ENCODE measurements around the gene CDC42EP5.
"Not testable (repeated sequence)": the region's sequence is repeated elsewhere in the genome, so short reads cannot be mapped to it uniquely, and the experiment has no call there.

CDC42EP5 gene

GRCh38 chr19:54489341-54489740 is 16.2 kb upstream of the CDC42EP5 start:
- no peak for DNase-seq

DNA sequence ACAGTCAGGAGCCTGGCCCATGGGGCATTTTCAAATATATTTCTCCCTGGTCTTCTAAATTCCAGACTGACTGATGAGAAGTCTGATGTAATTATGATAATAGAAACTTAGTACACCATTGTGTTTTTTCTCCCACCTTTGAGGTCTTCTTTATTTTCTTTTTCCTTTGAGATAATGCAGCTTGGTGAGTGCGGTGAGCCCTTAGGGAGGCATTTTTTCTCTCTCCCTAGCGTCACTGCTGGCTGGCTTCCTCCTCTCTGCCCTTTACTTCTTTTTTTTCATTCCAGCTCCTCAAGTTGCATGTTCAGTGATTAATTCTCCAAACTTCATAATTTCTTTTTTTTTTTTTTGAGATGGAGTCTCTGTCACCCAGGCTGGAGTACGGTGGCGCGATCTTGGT is 12.8 kb upstream of the CDC42EP5 start:
- no peak for DNase-seq

- DNase-seq, result no peak
These were observed 11.4 kb upstream of the CDC42EP5 start for GRCh38 chr19:54484451-54484850.

DNA sequence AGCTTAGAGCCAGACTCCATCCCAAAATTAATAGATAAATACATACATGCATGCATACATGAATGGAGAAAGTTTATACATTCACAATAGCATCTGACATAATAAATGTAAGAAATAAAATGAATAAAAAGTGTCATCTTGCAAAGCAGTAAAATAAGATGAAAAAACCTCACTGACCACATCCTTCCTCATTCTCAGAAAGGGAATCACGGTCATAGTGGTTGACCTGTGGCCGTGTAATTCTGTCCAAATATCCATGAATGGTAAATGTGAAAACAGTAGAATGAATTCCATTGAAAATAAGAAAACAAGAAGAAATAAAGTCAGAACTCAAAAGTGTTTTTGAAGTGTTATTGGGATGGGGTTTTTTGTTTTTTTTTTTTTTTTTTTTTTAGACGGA is 9.8 kb upstream of the CDC42EP5 start:
- no peak for DNase-seq

GRCh38 chr19:54481326-54481930 is 8.3 kb upstream of the CDC42EP5 start:
- DNase-seq, result peak in 4 of 6 experiments; percentile 16 to 59 (median 36)

DNA sequence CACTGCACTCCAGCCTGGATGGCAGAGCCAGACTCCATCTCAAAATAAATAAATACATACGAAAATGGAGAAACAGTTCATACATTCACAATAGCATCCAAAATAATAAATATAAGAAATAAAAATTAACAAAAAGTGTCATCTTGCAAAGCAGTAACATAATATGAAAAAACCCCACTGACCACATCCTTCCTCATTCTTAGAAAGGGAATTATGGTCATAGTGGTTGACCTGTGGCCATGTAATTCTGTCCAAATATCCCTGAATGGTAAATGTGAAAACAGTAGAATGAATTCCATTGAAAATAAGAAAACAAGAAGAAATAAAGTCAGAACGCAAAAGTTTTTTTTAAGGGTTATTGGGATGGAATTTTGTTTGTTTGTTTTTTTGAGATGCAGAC is 7.0 kb upstream of the CDC42EP5 start:
- DNase-seq, result no peak

GRCh38 chr19:54478677-54479266 is 5.7 kb upstream of the CDC42EP5 start:
- peak in 1 of 6 experiments; percentile 26 for DNase-seq

DNA sequence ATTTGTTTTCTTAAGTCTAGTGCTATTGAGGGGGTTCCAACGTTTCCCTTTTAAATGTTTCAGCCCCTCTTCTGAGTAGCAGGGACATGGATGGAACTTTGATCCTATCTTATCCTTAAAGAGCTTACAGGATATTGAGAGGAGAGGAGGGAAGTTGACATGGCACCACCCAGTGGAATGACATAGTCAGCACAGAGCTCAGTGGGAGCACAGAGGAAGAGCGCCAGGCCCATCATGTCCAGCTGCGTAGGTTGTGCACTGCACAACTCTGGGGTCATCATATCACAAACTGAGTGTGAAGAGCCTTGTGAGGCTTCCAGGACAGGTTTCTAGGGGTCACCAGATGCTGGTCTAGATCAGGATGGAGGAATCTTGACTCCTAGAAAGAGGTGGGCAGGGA is 4.6 kb upstream of the CDC42EP5 start:
- DNase-seq, result no peak

DNA sequence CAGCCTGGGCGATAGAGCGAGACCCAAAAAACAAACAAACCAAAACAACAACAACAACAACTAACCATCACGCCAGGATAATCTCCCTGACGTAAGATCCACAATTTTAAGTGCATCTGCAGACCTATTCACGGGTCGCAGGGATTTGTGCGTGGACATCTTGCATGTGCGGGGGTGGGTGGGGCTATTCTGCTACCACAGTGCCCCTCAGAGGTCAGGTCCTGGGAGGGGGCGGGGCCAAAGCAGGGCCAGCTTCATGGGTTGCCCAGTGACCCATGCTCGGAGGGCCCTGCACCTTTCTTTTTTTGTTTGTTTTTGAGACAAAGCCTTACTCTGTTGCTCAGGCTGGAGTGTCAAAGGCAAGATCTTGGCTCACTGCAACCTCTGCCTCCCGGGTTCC is 2.6 kb upstream of the CDC42EP5 start:
- DNase-seq, result no peak

GRCh38 chr19:54473892-54474372 is 836 bp upstream of the CDC42EP5 start:
- no peak for DNase-seq

- no peak for DNase-seq
These were observed 1.9 kb downstream of the CDC42EP5 start for GRCh38 chr19:54470991-54471782.

DNA sequence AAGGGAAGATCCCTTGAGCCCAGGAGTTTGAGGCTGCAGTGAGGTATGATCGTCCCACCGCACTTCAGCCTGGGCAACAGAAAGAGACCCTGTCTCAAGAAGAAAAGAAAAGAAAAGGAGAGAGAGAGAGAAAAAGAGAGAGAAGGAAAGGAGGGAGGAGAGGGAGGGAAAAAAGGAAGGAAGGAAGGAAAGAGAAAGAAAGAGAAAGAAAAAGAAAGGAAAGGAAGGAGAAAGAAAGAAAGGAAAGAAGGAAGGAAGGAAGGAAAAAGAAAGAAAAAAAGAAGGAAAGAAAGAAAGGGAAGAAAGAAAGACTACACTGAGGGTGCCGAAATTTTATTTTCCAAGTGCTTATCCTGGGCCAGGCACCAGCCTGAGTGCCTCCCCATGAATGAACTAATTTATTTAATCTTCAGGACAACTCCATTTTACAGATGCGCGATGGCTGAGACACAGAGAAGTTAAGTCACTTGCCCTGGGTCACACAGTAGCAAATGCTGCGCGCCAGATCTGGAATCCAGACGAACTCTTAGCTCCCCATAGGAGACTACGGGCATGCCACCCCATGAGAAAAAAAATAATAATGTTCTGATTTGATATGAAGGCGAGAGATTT is 2.7 kb downstream of the CDC42EP5 start:
- DNase-seq, result no peak

GRCh38 chr19:54469496-54469934 is 3.6 kb downstream of the CDC42EP5 start:
- no peak for DNase-seq

DNA sequence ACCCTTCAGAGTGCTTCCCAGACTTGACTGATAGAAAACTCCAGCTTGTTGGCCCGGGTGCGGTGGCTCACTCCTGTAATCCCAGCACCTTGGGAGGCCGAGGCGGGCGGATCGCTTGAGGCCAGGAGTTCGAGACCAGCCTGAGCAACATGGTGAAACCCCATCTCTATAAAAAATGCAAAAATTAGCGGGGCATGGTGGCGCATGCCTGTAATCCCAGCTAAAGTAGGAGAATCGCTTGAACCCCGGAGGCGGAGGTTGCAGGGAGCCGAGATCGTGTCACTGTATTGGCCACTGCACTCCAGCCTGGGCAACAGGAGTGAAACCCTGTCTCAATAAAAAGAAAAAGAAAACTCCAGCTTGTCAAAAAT is 7.0 kb downstream of the CDC42EP5 start:
- DNase-seq, result not testable (repeated sequence)

- DNase-seq, result no peak
These were observed 7.5 kb downstream of the CDC42EP5 start for GRCh38 chr19:54465426-54466109.

DNA sequence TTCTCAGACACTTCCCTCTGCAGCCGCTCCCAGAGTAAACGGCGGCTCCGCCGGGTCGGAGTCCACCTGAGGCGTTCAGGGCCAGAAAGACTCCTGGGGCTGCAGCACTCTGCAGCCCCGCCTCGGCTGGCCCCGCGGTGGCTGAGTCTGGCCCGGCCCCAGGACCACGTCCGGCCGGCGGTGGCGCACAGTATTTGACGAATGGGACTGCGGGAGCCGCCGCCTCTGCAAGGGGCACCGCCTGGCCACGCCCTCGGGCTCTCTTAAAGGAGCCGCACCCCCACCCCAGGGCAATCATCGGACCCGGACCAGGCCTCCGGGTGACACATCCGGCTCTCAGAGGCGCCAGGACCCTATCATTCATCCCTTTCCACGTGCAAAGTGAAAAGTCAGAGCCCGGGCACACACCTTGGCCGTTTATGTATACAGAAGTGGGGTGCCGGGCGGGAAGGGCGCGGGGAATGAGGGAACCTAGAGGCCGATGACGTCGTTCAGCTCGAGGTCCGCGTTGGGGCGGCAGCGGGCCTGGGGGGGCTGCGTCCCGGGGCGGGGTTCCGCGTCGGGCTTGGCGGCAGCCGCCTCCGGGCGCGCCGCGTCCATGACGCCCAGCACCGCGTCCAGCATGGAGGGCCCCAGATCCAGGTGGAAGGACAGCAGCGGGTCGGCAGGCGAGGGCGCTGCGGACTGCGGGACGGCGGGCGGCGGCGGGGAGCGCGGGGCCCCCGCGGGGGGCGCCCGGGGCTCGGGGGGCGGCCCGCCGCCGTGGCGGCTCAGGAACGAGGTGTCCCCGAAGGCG is 8.3 kb downstream of the CDC42EP5 start:
- DNase-seq, result peak in 4 of 6 experiments; percentile 9 to 64 (median 58)

DNA sequence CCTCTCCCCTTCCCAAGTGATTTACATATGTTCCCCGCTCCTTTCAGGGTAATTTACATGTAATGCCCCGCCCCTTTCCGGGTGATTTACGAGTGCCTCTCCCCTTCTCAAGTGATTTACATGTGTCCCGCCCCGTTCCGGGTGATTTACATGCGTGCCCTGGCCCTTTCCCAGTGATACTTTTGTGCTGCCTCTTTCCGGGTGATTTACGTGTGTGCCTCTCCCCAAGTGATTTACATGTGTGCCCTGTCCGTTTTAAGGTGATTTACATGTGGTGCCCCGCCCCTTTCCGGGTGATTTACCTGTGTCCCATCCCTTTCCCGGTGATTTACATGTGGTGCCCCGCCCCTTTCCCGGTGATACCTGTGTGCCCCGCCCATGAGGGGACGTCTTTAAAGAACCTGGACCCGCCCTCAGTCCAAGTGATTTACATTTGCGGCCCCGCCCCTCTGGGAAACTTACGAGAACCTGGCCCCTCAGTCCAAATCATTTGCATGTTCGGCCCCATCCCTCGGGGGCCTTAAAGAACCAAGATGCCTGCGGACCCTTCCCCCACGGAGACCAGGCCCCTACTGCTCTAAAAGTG is 9.0 kb downstream of the CDC42EP5 start:
- DNase-seq, result peak; percentile 76 to 88 (median 86)

DNA sequence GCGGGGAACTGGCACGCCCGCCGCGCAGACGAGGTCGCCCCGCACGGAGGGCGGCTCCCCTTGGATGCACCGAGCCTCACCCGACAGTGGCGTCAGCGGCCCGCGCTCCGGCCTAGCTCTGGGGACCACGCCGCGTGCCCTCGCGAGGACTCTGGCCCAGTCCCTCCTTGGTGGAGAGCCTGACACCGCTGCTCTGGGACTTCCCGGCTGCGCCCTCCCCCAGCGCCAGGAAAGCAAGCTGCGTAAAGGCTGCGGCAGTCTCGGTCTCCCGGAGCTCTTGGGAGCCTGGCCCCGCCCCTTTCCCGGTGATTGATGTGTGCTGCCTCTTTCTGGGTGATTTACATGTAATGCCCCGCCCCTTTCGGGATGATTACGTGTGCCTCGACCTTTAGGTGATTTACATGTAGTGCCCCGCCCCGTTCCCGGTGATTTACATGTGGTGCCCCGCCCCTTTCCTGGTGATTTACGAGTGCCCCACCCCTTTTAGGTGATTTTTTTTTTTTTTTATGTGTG is 9.5 kb downstream of the CDC42EP5 start, which contains the start of gene LENG9:
TSS of gene LENG9 (minus strand) at position 248 of the 513 bp plus-strand sequence. CDS start 252 bp downstream, outside the sequence.
- peak; percentile 84 to 91 (median 87) for DNase-seq

DNA sequence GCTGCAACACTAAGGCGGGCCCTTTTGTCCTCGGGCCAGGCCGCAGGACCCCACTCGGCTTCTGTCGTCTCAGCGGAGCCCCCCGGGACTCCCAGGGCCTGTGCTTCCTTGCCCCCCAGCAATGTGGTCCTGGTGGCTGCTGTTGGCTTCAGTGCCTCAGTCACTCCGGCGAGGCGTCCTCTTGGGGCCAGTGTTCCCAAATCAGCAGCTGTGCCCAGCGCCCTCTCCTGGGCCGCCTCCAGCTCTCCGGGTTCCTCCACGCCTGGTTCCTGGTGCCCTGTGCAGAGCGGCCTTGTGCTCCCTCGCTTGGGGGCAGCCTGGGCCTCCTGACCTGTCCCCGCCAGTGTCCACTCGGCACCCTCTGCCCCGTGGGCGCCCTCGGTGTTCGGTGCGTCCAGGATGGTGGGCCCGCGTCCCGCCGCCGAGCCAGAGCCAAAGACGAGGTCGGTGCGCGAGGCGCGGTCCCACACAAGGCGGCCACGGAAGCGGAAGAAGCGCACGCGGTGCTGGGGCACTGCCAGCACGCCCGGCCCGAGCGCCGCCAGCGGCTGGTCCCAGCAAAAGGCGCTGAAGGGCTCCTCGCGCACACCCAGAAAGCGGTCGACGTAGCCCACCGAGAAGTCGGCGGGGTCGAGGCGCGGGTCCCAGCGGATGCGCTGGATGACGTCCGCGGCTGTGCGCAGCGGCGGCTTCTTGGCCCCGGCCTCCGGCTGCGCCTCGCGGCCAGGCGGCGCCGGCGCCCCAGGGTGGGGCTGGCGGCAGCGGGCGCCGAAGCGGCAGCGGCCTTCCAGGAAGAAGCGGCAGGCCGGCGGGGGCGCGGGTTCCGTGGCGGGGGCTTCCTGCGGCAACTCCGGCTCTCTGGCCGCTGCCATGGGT is 10.2 kb downstream of the CDC42EP5 start:
- peak; percentile 28 to 75 (median 64) for DNase-seq

DNA sequence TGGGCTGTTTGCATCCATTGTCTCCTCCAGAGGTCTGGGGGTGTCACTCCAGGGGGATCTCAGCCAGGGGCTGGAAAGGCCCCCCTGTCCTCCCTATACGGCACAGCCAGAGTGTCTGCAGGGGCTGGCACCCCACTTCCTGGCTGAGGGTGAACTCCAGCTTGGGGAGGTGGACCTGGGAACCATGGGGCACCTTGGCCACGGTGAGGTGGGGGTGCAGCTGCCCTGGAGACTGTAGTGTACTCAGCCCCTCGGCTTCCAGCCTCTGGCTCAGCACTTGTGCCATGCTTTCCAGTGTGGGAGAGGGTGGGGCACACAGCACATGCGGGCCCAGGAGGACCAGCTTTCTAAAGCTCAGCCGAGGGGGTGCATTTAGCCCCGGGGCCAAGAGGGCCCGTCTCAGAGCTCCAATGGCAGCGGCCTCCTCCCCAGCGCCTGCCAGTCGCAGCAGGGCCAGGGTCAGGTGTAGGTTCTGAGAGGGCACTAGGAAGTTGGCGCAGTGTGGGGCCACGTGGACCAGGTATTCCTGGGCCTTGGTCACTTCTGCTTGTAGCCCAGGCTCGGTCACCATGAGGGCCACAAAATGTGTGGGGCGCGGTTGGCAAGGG is 10.9 kb downstream of the CDC42EP5 start:
- DNase-seq, result peak in 1 of 6 experiments; percentile 7
